Measurements from ENCODE around the gene EEF1G.
"Not testable (repeated sequence)": the region's sequence is repeated elsewhere in the genome, so short reads cannot be mapped to it uniquely, and the experiment has no call there.

The EEF1G gene

DNA sequence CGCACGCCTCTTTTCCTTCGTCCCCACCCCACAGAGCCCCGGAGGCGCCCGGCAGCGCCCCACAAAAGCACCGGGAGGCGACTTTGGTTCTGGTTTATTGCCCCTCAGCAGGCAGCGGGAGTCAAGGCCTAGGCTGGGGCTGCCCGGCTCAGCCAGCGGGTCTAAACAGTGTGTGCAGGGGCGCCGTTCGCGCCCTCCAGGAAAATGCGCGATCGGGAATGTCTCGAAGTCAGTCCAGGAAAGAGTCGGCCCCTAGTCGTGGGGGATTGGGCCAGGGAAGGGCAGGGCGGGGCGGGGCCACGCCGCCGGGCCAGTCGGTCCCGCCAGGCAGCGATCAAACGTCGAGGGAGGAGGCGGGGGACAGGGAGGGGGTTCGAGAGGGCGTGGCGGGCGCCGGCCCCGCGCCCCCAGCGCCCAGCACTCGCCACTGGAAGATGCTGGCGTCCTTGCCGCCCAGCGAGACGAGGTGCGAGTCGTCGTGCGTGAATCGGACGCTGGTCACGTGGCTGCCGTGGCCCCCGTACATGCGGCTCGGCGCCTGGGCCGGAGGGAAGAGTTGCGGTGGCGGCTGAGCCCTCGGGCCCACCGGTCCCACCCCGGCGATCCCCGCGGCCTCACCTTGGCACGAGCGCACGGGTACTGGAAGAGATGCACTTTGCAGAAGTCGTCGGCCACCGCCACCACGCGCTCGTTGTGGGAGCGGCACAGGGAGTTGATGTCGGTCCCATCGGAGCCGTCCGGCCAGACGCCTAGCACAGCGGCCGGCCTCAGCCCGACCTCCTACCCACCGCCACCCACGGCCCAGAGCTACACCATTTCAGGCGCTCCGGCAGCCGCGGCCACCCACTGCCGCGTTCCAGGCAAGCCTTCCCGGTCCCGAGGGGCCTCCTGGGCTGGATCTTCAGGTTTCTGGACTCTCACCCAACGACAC, 28.7 kb upstream of the EEF1G start:
- no peak for DNase-seq

- peak; percentile 100 for DNase-seq
Observed at GRCh38 chr11:62601372-62602140, 27.9 kb upstream of the EEF1G start, which contains the start of gene MTA2. Gene MTA2, minus strand, starts transcription at chr11:62601865. Its CDS starts 415 bp downstream, at chr11:62601450.

DNA sequence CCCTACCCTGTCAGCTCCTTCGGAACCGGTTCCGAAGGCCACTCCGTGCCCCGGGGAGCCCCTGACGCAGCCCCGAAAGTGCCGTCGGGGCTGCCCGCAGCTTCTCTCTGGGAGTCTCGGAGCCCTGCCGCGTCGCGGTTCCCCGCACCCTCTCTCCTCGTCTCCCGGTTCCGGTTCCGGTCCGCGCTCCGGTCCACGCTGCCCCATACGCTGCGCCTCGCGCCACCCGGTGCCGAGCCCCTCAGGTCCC, 27.4 kb upstream of the EEF1G start:
- DNase-seq: no peak

DNA sequence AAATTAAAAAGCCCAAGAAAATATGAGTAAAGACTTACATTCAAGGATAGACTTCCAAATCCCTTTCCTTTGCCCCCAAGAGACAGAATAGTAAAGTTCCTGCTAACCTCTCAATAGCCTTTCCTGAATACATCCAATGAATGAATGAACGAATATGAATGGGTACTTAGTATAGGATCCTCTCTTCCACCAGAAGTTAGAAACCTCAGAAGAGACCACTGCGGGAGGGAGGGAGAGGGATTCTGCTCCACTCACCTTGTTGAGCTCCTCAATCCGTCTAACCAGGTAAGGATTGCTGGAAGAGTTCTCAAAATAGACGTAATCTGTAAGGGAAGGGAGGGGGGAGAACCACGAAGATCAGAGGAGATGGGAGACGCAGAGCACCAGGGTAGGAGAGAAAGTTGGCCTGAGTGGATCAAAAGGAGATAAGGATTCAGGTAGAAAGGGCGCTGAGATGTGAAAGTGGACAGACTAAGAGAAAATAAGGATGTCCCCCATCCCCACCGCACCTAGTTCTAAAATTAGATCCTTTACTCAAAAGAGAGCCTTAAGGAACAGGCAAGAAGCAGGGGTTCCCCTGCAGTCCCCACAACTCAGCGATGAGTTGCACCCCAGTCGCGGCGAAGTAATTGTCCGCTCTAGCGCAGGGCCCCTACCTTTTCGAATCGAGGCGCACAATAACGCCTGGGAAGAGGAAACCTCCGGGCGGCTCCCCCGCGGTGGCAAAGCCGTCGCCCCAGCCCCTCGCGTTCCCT, 26.9 kb upstream of the EEF1G start:
- DNase-seq: no peak

DNA sequence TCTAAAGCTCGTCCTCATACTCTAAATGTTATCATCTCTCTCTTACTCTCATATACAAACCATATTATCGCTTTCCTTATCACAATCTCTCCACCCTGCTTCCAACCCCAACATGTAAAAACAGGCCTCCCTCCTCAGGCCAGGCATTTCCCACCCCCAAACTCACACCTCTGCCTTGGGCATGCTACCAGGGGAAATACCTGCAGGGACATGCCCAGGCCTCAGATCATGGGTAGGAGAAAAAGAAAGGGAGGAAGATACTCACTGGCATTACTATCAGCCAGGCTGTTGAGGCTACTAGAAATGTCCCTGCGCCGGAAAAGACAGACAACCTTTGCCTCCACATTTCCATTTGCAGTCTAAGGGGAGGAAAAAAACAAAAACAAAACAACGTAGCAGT, 26.2 kb upstream of the EEF1G start:
- no peak for DNase-seq

GRCh38 chr11:62599069-62599696, 25.5 kb upstream of the EEF1G start:
- peak; percentile 98 for DNase-seq

DNA sequence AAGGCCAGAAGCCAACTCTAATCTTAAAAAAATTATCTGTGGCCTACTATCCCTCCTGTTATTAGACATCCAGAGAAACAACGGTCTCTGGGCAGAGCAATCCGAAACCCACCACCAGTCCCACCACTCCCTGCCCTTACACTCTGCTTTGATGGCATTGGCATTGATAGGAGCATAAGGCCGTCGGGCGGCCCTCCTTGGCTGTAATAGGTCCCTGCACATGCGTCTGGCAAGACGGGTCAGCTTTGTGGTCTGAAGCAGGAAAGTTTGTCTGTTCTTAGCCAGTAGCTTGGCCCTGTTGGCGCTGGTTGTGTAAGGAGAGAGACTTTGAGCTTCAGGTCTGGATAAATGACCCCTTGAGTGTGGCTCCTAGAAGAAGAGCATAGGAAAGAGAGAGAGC, 21.4 kb upstream of the EEF1G start:
- DNase-seq: no peak

DNA sequence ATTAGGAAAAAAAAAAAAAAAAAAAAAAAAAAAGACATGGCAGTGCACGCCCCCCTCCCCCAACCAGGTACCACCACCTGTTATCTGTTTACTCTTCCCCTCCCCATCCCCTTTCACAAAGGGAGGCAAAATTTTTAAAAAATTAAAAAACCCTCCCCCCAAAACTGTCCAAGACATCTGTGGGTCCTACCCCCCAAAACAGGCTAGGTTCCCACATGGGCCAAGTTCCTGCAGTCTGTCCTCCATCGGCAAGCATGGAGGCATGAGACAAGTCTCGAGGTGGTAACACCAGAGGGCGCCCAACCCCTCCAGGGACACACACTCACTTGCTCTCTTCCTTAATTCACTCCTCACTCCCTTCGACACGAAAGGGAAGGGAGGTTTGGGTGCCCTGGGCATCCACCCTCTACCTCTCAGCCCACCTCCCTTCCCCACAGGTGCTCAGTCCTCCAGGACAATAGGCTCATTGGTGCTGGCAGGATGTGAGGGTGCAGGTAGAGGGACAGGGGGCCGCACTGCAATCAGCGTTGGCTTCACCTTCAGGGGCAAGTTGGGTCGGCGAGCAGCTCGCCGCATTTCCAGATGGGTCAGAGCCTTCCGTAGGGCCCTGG, 19.8 kb upstream of the EEF1G start:
- DNase-seq: peak; percentile 74

- no peak for DNase-seq
Observed at GRCh38 chr11:62592989-62593421, 19.3 kb upstream of the EEF1G start.

DNA sequence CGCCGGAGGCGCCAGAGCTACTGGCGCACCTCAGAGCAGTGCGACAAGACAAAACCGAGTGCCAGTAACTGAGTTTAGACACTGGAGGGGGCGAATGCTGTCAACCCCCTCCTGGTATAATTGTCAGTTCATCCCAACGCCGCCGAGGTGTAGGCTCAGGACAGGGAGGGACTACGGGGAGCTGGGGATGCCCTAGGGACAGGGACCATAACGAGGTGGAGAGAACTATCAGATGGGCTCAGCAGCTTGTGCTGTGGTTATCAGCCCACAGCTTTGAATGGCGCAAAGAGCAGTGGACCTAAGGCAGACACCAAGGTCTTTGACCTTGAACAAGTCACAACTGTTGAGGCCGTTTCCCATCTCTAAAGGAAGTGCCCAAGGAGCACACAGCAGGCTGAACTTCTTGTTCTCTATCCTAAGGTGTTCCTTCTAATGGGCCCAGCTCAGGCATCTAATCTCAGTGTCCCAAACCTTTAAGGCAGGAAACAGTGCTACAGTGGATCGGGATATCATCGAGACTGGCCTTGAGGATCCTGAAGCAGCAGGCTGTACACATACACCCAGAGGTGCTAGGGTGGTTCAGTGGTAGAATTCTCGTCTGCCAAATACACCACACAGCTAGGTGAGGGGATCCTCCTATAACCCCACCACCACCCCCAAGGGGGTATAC, 18.6 kb upstream of the EEF1G start:
- DNase-seq: no peak

DNA sequence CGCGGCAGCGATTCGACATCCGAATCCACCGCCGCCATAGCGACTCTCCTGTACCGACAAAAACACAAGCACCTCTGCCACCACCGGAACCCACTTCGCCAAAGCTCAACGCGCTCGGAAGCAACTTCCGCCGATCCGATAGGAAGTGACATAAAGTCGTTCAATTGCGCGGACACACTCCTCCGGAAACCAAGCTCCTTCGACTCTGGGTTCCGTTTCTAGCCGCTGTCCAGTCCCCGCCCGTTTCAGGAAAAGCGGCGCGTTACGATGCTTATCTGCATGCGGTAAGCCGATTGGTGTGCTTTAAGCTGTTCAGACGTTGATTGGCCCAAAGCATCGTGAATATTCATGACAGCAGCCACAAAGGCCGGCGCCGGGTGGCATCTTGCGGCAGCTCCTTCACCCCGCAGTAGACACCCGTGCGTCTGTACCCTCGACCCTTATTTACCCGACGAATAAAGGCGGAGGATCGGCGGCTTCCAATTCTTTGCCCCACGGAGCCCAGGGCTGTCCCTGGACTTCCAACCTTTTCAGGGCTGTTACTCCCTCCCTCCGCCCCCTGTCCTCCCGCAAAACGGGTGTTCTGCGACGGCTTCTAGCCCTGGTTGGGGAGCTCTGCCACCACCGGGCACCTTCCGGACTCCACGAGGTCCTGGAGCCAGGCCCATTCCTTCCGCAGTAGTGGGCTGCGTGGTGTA, 17.9 kb upstream of the EEF1G start, which contains the start of gene TUT1:
TUT1 (minus strand) TSS at position 76 of the 698 bp plus-strand sequence; CDS start at position 38, 38 bp downstream.
- DNase-seq: peak; percentile 98

- DNase-seq: no peak
Observed at GRCh38 chr11:62588966-62589637, 15.4 kb upstream of the EEF1G start.

DNA sequence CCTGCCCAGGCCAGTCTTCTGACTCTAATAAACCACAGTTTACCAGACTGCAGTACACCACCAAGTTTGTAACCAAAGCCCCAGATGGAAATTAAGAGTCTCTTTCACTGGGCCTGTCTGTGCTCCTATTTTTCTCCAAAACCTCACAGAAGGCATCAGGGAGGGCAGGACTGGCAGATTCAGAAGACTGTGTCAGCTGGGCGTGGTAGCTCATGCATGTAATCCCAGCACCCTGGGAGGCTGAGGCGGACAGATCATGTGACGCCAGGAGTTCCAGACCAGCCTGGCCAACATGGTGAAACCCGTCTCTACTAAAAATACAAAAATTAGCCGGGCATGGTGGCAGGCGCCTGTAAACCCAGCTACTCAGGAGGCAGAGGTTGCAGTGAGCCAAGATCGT, 11.7 kb upstream of the EEF1G start:
- DNase-seq: not testable (repeated sequence)

DNA sequence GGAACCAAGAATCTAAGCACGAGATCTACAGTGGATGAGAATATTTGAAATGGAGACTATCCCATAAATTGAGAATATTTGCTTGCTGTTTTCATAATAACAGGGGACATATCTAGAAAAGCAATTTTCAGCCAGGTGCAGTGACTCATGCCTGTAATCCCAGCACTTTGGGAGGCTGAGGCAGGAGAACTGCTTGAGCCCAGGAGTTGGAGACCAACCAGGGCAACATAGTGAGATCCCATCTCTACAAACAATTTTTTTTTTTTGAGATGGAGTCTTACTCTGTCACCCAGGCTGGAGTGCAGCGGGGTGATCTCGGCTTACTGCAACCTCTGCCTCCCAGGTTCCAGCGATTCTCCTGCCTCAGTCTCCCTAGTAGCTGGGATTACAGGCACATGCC, 8.0 kb upstream of the EEF1G start:
- DNase-seq: not testable (repeated sequence)

DNA sequence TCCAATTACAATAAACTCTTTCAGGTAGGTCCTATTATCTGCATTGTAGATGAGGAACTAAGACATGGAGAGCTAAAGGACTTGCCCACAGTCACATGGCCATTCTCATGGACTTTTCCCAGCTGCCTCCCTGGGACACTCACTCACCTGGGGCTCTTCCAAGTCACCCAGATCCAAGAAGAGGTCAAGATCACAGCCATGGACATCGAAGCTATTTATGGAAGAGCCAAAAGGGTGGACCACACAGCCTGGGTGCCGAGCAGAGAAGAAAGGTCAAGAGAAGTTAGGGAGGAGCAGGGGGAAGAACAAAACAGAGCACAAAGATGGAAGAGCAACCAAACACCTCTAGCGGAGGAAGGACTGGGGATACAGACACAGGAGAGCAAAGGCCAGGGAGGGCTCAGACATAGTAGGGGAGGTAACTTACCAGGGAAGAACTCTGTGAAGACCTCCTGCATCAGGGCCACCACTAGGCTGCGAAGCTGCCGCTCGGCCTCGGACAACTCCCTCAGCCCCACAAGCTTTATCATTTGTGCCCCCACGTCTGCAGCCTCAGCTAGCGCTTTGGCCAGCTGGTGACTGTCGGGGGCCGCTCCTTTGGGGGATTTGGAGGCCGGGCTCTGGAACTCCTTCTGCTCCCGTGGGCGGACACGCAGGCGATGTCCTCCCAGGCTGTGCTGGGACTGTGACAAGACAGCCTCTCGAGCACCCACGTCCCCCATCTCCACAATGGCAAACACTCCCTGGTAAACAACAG, 7.4 kb upstream of the EEF1G start:
- DNase-seq: no peak

DNA sequence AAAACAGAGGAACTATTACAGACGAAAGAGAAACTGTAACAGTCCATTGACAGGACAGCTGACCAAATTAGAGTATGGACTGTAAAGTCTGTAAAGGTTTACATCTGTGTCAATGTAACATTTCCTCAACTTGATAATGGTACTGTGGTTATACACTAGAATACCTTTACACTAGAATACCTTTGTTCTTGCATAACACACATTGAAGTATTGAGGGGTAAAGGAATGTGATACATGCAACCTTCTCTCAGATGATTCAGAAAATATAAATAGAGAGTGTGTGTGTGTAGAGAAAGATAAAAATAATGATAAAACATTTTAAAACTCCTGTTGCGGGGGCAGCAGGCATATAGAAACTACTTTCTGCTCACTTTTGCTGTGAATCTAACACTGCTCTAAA, 5.6 kb upstream of the EEF1G start:
- DNase-seq: no peak

- no peak for DNase-seq
Observed at GRCh38 chr11:62578541-62578940, 4.8 kb upstream of the EEF1G start.

- DNase-seq: no peak
Observed at GRCh38 chr11:62577046-62577714, 3.5 kb upstream of the EEF1G start.

DNA sequence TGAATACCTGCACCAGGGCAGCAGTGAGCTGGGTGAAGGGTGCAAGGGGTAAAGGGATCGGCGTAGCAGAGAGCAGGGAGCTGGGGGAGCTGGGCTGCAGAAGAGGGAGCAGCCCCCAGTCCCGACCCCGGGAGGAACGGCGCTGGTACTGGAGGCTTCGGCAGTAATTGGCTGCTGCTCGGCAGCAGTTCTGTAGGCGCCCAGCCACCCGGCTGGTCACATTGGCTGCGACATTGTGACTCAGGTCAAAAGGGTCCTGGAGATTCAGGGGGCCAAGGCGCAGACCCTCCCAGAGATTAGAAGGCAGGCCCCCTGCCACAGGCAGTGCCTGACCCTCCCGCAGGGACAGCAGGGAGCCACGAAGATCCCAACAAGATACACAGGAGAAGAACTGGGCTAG, 2.1 kb upstream of the EEF1G start:
- DNase-seq: no peak

All from central memory CD4-positive, alpha-beta T cell (primary cell).